H1 (cell line): ENCODE measurements around the gene GAS2L1. TPM values are rescaled to one million over a fixed set of nuclear protein-coding genes. Genes with fewer than 3 reads are reported as not detected.

Experiments used
- MAX ChIP-seq: IDR thresholded peaks from 2 replicates; pipeline ENCODE4 v1.6.1; 2012; ENCODE audit warnings: inconsistent platforms
- SUZ12 ChIP-seq: fragments of 200-600 bp; sonication (generic); IDR thresholded peaks from 2 replicates; pipeline ENCODE4 v1.6.1; 2012; ENCODE audit warnings: mild to moderate bottlenecking, inconsistent platforms, low read length, moderate library complexity, mixed read lengths
- polyA plus RNA-seq, 7 experiments: library from polyadenylated mRNA; depleted of rRNA in 3 of 7; stranded (reverse) in 5 of 7; unstranded in 2 of 7; fragments of >200 nt in 5 of 7; fragments of 200-250 nt in 2 of 7; gene quantifications; 1 replicate in 5 of 7; 2 replicates in 1 of 7; 4 replicates in 1 of 7; pipeline versions ENCODE4 v1.2.1 to v1.2.3, GENCODE V29; 2011 to 2013; ENCODE audit warnings: missing spikeins in 2 of 7, mixed read lengths in 2 of 7
- total RNA-seq: library from RNA; stranded (reverse); fragmentation: NEBNext Ultra II Directional; extraction: Animal tissue kit (Norgen Biotek cat#: 25700); gene quantifications from 2 replicates; pipeline ENCODE4 v1.2.1, GENCODE V29; 2021

The GAS2L1 gene
- total and polyA plus RNA-seq, 2 of the 8 experiments (the other 6 are each of a cell fraction or from before 2014, with no cell fraction given), result 3.6 to 10.1 TPM

- peak; percentile 86 for TF ChIP-seq SUZ12
- 0 out of 2 replicates have a peak, but pooled peaks have one; percentile 3 for TF ChIP-seq MAX
- TF ChIP-seq, all 59 proteins: peak for 5
Measured at GRCh38 chr22:29315286-29316140, 9.1 kb downstream of the GAS2L1 start, which contains the start of gene RASL10A (continued).
